Measurements from ENCODE around the gene NCAPH2.

- TF ChIP-seq POLR2A (IDR thresholded peaks at IDR 0.05) (no peak), CTCF (IDR thresholded peaks at IDR 0.05) (no peak), EP300 (IDR thresholded peaks at IDR 0.05) (no peak)
These were observed 8.0 kb downstream of the NCAPH2 start for GRCh38 chr22:50516068-50516467.

Data from gastroesophageal sphincter (tissue), 3 donors.